ENCODE data around the gene PARPBP.

PARPBP gene

DNA sequence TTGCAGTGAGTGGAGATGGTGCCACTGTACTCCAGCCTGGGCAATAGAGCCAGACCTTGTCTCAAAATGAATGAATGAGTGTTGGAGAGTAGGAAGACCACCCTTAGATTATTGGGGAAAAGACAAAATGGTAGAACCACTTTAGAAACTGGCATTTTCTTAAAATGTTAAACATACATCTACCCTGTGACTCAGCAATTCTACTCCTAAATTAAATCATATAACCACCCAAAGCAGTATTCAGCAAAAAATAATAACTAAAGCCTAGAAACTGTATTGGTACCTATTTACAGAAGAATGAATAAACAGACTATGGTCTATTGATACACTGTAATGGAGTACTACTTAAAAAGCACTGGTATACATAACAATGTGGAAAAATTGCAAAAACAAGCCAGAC lies 9.2 kb upstream of the PARPBP start:
- TF ChIP-seq CTCF (IDR thresholded peaks at IDR 0.05), result no peak

GRCh38 chr12:102114212-102114611 lies 5.8 kb upstream of the PARPBP start:
- no peak for TF ChIP-seq CTCF (IDR thresholded peaks at IDR 0.05)

GRCh38 chr12:102116392-102116791 lies 3.6 kb upstream of the PARPBP start:
- TF ChIP-seq CTCF (IDR thresholded peaks at IDR 0.05), result no peak

DNA sequence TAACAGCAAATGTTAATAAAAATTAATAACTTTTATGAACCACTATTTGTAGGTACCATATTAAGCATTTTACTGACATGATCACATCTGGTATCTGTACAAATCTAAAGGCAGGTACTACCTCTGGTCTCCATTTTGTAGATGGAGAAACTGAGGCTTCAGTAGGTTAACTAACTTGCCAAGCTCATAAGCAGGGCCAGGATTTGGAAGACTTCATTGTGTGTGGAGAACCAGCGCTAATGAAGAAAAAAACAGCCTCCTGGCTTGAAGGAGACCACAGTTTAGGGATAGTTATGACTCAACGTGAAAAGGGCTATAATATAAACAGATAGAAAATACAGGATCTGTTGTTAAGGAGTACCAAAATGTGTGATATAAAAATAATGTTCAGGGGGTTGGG lies 1.1 kb upstream of the PARPBP start:
- TF ChIP-seq CTCF (IDR thresholded peaks at IDR 0.05), result no peak

DNA sequence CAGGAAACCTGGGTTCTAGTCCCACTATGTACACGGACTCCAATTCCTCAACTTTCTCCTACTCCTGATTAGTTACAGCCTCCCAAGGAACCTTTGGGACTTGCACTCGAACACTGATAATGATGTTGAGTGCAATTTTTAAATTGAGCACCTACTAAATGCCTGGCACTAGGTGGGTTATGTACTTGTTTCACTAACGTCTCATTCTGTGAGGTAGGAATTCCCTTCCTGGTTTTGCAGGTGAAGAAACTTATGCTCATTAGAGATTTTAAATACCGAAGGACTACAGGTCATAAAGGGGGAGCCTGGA lies 536 bp downstream of the PARPBP start:
- no peak for TF ChIP-seq CTCF (IDR thresholded peaks at IDR 0.05)

DNA sequence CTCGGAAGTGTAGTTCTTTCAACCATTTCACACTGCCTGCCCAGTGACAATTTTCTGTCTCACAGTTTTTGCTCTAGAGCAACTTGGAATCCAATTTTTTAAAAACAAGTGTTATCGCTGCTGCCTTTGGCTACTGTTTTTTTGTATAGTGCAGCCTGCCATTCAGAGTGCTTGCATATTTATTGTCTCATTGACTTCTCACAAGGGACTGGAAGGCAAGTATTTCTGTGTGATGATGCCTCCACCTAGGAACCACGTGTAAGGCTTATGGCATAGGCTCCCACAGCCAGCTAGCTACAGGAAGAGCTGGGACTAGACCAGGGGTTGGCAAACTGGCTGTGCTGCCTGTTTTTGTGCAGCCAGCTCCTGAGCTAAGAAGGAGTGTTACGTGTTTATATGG lies 903 bp downstream of the PARPBP start:
- TF ChIP-seq CTCF (IDR thresholded peaks at IDR 0.05), result no peak

- no peak for TF ChIP-seq CTCF (IDR thresholded peaks at IDR 0.05)
Measured at GRCh38 chr12:102144221-102144620, 24.2 kb downstream of the PARPBP start.

DNA sequence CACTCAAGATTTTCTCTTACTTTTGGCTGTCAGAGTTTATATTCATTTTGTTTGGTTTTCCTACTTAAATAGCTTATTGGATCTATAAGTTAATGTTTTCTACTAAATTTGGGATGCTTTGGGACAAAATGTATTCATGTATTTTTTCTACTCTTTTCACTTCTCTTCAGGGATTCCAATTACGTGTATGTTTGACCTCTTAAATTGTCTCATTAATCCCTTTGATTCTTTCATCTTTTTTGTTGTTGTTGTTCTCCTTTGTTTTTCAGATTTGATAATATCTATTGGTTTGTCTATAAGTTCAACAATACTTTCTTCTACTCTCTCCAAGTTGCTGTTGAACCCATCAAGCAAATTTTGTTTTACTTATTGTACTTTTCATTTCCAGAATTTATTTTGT lies 43.4 kb downstream of the PARPBP start:
- no peak for TF ChIP-seq CTCF (IDR thresholded peaks at IDR 0.05)

Measured in LNCAP (cell line).